HG03469 (cell line): ENCODE data around the gene MRPS21.
A peak's percentile ranks its signal among the peaks of the same experiment; 100 is the strongest.

ENCODE experiments used
- ATAC-seq: cut with Tn5 transposase; IDR thresholded peaks from one replicate; pipeline ENCODE4 v1.9.1; 2021; ENCODE audit warnings: mild to moderate bottlenecking, moderate library complexity, moderate number of reproducible peaks; ENCODE audit not compliant: unreplicated experiment

Gene MRPS21

GRCh38 chr1:150293433-150294253 lies at the start of gene MRPS21:
Gene MRPS21 (plus strand): TSS chr1:150293861. CDS start chr1:150294367, 506 bp downstream.
- peak; percentile 79 for ATAC-seq

DNA sequence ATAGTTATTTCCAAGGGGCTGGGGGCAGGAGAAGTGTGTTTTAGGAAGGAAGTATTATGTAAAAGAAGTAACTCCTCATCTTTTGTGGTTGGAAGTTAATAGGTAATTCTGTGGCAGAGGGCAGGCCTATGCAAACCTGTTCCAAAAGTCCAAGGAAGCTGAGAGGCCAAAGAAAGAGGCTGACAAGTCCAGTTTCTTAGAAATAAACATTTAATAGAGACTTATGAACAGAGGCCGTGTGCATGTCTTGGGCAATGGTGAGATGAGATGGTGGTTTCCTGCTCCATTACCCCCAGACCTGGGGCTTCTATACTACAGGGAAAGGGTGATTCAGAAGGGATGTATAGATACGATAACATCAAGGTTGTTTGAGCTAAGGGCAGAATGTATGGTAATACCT lies 43.7 kb upstream of the MRPS21 start:
- ATAC-seq = no peak

DNA sequence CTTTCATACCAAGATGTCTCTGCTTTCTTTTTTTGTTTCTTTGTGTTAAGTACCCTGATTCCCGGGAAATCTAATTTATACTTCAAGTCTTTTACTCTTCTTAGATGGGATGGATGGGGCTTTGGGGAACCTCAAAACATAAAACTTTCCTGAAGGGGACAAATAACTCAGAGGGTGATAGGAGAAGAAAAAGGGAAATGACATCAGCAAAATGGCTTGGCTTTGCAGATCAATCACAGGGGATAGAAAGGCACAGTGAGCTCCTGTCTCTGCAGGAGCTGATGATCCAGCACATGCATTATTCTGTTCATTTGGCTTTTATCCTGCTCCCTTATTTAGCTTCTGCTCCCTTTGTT lies 37.5 kb upstream of the MRPS21 start:
- ATAC-seq = no peak

- no peak for ATAC-seq
Observed at GRCh38 chr1:150256554-150257341, 36.9 kb upstream of the MRPS21 start.

GRCh38 chr1:150257624-150258585 lies 35.8 kb upstream of the MRPS21 start, which contains the start of gene CA14:
Gene CA14 (plus strand): TSS chr1:150257774. CDS start chr1:150258129, 355 bp downstream.
- ATAC-seq = no peak

- no peak for ATAC-seq
Observed at GRCh38 chr1:150259217-150259616, 34.4 kb upstream of the MRPS21 start.

GRCh38 chr1:150259758-150260669 lies 33.6 kb upstream of the MRPS21 start:
- no peak for ATAC-seq

DNA sequence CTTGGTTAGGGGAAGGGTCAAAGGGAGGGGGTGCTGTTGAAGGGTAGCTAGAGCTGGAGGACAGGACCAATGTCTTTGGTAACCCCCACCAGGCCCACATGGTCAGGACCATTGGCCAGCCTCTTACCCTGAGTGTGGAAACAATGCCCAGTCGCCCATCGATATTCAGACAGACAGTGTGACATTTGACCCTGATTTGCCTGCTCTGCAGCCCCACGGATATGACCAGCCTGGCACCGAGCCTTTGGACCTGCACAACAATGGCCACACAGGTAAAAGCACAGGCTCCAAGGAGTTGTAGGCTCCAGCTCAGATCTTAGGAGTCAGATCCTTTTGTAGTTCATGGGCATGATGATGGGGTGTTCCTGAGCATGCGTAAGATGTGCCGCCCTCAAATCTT lies 32.3 kb upstream of the MRPS21 start:
- ATAC-seq = no peak

DNA sequence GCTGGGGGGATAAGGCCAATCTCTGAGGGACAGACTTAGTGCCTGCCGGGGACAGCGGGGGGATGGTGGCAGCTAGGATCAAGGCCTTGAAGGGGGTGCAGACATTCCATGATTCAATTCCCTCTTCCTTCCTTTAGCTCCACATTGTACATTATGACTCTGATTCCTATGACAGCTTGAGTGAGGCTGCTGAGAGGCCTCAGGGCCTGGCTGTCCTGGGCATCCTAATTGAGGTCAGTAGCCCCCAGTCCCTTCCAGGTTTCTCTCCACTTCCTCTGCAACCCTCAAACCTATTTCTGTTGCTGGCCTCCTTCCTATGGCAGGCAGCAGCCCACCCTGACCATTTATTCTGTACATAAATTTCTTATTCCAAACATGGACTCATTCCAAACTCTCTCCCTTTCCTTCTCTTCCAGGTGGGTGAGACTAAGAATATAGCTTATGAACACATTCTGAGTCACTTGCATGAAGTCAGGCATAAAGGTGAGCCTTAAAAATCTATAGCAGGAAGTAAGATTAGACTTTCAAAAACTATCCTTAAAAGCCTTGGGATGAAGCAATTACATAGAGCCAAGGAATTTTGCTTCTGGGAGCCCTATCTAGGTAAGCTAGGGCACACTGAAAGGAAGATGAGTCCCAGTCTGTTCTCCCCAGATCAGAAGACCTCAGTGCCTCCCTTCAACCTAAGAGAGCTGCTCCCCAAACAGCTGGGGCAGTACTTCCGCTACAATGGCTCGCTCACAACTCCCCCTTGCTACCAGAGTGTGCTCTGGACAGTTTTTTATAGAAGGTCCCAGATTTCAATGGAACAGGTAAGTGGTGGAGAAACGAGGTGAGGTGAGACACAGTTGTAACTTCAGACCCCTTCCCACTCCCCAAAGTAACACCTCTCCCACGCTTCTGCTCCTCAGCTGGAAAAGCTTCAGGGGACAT lies 31.0 kb upstream of the MRPS21 start:
- ATAC-seq = no peak

DNA sequence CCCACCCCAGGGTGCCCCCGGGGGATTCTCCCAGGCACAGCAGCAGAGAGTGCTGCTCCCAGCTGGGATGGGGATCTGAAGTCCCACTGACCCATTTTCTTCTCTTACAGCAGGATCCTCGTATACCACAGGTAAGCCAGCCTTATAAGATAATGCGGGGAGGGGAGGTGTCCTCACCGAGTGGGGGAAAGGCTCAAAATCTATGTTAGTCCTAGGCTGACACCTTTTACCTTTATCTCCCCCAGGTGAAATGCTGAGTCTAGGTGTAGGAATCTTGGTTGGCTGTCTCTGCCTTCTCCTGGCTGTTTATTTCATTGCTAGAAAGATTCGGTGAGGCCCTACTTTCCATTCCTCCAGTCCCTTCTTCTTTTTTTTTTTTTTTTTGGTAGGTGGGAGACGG lies 30.1 kb upstream of the MRPS21 start:
- ATAC-seq = no peak

DNA sequence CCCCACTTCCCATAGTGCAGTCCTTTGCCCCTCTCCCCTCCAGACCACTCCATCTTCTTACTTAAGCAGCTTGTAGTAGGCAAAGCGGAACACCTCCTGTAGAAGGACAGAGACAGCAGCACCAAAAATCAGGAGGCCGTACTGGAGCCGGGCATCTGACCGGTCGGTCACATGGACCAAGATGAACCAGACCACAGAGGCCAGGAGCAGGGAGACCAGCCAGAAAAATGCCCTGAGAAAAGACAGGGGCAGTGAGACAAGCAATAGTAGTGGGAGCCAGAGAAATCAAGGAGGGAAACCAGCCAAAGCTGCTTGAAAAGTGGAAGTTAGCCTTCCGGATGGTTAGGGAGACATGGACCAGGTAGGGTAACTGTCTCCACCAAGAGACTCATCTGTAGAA lies 25.8 kb upstream of the MRPS21 start:
- ATAC-seq = no peak

DNA sequence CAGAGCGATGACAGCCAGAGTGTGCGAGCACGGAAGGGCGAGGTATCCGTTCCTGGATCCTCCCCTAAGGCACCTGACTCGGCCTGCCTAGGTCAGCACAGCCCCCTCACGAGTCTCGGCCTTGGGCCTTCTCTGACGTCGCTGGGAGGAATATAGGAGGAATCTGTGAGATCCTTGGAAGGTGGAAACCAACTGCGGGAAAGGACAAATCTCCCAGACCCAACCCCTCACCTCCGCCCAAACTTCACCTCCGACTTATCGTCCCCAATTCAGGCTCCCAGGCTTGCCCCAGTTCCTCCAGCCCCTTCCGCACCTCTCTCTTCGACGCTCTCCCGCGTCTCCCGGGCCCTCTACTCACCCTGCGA lies 25.3 kb upstream of the MRPS21 start:
- ATAC-seq = no peak

- peak; percentile 53 for ATAC-seq
Observed at GRCh38 chr1:150268705-150269403, 24.8 kb upstream of the MRPS21 start, which contains the start of gene APH1A. Gene APH1A (minus strand): TSS chr1:150269016. CDS start chr1:150268810, 206 bp downstream.

GRCh38 chr1:150269451-150269850 lies 24.2 kb upstream of the MRPS21 start:
- ATAC-seq = no peak

GRCh38 chr1:150271291-150271959 lies 22.2 kb upstream of the MRPS21 start:
- ATAC-seq = no peak

DNA sequence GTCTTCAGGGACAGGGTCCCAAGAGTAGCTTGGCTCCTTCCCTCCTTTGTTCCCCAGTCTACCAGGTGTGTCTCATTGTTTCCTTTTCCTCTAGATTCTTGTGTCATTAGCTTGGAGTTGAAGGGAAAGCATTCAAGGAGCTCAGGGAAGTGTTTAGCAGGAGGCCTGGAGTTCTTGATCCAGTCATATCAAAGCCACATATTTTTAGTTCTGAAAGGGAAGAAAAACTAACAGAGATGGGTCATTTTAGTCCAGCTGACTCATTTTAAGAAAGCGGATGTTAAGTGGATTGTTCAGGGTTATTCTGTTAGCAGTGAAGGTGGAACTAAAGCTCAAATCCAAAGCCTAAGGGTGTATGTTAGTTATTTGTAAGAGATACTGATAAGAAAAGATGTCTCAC lies 20.4 kb upstream of the MRPS21 start:
- no peak for ATAC-seq

DNA sequence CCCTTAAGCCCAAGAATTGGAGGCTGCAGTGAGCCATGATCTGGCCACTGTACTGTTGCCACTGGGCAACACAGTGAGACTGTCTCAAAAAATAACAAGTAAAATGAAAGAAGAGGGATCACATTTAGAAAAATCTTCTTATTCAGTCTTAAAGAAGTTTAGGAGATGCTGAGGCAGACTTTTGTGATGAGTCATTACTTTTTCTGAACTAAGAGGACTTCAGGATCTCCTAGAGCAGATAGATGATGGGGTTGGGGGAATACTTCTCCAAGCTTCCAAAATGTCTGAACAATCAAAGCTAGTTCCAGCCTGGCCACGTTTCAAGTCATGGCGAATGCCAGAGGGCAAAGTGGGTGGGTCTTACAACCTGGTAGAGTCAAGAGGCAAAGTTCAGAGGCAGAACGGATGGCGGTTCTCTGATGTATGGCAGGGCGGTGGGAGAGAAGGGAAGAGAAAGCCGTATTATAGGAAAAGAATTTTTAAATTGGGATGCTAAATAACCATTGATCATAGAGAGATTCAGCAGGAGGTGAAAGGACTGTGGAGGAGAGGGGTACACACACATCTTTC lies 13.4 kb upstream of the MRPS21 start:
- ATAC-seq = no peak
